Activated CD8-positive, alpha-beta memory T cell treated with anti-CD3 and anti-CD28 coated beads for 1 hour (primary cell): ENCODE measurements around the gene RAI1.

Source experiments
- DNase-seq, 2 donors: peaks; one replicate each; pipeline ENCODE4 v3.0.0-alpha.2; 2020; ENCODE audit warnings: low read depth in 1 of 2; ENCODE audit errors: extremely low read depth in 1 of 2

The RAI1 gene

DNA sequence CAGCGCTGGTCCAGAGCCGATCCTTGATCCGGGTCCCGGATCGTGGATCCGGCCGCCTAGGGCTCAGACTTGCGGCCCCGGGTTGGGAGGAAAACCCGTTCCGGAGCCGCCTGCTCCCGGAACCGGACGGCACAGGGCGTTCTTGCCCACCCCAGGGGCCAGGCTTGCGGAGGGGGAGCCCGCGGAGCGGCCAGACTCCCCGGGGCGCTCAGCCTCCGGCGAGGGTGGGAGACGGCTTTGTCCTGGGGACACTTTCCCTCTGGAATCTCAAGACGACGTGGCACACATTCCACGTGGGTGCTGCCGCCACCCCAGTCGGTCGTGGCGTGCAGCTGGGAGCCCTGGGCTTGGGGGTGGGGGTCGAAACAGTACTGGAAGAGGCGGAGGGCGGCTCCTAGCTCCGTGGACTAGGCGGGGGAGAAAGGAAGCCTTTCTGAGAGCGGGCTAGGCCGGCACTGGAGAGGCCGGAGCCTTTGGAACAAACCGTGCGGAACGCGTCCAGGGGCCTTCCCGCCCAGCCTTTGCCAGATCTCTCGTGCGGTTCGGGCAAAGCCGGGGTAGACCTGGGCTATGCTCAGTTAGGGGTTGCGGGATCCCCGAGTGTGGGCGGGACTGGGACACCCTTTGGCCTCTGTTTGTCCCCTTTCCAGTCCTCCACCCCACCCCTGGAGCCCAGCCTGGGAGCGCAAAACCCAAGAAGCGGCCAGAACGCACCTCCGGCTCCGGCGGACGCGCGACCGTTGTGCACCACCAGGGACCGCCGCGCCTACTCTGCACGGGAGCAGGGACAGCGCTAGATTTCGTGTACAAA lies 129.0 kb downstream of the RAI1 start:
- no peak for DNase-seq

DNA sequence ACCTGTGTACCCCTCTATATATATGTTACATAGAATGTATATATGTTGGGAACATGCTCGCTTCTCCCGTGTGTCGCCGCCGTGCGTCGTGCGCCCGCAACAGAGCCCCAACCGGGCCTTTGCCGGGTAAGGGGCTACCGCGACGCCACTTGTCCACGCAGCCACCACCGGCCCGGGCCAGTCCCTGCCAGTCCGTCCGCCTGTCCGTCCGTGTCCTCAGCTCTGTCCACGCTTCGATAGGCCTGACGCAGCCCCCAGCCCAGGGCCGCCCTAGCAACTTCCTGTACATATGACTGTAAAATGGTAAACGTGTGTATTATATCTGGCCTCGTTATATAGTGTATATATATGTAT lies 129.6 kb downstream of the RAI1 start:
- DNase-seq = no peak

DNA sequence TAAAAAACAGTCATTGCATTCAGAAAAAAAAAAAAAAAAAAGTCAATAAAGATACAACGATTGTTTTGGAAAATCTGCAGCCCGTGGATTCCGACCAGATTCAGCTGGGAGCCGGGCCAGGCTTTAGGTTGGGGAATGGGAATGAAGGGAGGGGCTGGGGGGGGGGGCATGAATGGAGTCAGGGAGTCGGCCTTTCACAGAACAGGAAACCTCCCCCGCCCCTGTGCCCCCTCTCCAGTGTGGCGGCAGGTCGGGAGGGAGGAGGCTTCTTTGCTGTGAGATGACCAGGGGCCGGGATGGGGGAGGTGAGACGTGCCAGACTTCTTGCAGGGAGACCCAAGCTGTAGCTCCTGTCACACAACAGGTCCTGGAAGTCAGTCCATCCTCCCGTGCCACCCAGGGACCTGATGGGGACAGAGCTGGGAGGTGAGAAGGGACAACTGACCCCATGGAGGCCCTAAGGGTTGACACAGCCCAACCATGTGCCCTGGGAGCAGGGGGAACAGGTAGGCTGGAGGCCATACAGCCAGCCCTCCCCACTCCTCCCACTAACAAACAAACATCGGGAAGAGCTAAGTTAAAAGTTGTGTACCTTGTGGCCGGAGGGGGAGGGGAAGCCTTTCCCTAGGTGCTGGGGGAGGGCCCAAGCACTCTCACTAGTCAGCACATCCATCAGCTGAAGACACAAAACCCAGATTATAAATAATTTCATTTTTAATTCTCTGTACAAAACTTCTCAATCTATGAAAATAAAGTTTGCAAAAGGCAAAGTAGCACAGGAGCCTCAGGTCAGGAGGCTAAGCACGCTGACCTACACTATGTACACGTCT lies 130.3 kb downstream of the RAI1 start:
- DNase-seq = no peak

DNA sequence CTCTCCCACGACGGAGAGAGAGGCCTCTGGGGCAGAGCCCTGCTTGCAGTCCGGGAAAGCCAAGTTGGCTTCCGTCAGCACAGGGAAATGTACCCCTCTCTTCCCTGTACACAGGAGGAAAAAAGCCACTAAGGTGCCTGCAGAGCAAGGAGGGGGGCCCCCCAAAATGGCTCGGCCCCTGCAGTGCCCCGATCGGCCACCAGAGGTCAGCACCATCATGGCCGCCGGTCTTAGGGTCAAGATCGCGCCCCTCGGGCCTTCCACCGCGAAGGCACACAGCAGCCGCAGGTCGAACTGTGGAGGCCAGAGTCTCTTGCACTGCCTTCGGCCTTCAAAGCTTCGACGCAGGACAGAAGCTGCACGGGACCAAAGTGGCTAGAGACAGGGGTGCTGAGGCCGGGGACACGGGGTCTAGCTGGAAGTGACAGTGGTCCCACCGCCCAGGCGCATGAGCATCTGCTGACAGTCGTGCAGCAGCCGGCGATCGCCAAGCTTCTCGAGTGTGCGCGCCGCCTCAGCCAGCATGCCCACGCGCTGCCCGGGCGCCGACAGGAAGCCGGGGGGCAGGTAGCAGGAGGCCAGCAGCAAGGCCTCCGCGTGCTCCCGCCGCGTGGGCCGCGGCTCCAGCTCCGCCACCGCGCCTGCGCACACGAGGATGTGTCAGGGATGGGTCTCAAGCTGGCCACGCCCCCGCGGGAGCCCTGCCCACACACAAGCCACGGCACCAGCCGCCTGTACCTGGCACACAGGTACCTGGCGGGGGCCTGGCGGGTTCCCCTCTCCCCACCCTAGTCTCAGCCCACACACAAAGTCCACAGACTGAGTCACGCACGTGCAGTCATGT lies 131.2 kb downstream of the RAI1 start:
- peak; percentile 22 to 59 for DNase-seq

DNA sequence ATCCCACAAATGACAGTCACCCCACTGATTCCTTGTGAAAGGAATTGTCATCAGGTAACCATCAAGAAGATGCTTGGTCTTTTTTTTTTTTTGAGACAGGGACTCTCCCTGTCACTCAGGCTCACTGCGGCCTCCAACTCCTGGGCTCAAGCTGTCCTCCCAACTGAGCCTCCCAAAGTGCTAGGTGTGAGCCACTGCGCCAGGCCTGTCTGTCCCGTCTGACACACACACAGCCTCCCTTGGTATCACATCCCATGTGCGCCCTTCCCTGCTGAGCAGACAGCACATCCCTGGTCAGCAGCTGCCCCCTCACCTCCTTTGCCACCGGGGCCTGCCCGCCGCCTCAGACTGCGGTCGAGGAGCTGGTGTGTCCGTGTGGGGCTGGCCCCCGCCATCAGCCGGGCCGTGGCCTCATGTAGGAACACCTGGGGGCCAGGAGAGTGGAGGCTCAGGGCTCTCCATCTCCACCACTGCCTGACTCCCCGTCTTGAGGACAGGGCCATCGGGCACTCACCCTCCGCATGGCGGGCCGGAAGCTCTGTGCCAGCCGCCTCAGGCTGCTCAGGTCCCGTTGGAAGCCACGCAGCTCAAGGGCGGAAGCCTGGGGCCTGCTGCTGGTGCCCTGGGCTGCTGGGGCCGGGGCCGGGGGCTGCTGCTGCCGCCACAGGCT lies 131.9 kb downstream of the RAI1 start:
- DNase-seq = no peak

DNA sequence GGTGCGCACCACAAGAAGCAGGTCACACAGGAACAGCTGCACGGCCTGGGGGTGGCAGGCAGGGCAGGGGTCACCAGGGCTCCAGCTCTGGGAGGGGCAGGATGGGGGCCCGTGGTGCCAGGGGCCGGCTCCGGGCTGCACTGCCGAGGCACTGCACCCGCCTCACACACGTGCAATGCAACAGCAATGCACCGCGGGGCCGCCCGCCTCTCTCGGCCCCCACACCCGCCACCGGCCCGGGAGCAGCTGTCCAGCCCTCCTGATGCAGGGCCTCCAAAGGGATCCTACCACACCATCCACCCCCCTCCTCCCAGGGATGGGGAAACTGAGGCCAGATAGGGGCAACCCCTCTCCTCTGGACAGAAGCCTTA lies 132.5 kb downstream of the RAI1 start:
- DNase-seq = no peak

DNA sequence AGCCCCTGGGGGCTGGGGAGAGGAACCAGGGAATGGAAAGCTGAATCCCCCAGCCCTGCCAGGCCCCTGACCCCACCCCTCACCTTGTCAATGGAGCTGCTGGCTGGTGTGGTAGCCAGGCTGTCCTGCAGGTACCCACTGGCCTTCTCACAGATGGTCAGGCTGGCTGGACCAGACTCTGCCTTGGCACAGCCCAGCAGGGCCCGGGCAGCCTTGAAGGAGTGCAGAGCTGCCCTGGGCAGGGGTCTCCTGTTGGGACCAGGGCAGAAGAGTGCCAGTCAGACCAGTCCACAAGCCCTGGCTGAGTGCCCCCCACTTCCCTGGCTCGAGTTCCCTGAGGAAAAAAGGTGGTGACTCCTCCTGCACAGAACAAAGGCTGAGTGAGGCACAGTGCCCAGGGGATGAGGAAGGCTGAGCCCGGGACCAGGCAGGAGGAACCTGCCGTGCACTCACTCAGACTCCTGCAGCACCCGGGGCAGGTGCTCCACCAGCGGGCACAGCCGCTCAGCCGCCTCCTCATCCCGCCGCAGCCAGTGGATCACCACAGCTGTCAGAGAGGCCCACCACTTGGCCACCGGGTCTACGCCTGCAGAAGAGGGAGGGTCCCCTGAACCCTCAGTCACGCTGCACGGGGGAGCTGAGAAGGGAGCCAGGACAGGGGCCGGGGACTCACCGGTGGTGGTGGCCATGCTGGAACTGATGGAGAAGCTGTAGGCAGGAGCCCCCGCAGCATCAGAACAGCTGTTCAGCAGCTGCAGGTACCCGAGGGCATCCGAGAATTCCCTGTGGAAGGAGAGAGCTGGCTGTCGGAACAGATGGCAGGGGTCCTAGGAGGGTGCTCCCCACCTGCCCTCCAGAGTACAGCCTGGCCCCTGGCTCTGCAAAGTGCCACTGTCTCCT lies 133.2 kb downstream of the RAI1 start:
- no peak for DNase-seq

DNA sequence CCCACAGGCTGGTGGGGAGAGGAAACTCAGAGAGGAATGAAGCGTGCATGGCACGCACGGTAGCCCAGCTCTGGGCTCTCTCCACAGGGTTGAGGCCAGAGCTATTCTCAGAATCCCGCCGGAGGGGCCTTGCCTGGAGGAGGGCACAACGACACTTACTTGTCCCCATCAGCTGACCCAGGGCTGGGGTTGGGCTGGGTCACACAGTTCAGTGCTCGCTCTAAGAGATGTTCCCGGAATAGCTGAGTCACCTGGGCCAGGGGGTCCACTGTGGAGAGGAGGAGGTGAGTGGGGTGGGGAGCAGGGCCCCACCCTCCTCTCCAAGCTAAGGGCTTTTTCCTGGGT lies 133.8 kb downstream of the RAI1 start:
- DNase-seq = no peak

DNA sequence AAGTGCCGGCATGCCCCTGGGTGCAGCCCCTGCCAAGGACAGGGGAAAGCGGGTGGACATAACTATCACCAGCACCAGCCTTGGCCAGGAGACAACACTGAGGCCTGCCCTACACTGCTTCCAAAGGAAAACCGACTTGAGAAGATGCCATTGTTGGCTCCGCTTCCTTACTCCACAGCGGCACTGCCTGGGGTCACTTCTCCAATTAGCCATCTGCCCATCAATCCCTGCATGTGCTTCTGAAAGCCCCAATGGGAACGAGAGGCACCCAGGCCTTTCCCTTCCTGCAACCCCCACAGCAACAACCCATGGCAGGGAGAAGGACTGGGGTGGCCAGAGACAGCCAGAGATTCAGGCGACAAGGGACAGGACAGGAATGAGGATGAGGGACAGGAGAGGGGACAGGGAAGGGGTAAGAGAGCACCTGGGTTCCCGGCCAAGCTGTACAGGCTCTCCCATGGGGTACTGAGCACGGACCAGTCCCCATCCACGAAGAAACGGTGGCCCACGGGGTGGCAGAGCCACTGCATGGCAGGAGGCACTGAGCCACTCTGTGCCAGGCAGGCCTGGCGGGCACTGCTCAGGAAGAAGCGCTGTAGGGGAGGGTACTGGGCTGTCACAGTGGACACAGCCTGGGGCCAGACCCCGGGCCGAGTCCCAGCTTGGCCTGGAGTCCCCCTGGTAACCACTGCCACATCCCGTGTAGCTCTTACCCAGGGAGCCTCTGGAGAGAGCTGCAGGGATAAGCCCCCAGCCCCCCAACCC lies 134.4 kb downstream of the RAI1 start:
- no peak for DNase-seq

DNA sequence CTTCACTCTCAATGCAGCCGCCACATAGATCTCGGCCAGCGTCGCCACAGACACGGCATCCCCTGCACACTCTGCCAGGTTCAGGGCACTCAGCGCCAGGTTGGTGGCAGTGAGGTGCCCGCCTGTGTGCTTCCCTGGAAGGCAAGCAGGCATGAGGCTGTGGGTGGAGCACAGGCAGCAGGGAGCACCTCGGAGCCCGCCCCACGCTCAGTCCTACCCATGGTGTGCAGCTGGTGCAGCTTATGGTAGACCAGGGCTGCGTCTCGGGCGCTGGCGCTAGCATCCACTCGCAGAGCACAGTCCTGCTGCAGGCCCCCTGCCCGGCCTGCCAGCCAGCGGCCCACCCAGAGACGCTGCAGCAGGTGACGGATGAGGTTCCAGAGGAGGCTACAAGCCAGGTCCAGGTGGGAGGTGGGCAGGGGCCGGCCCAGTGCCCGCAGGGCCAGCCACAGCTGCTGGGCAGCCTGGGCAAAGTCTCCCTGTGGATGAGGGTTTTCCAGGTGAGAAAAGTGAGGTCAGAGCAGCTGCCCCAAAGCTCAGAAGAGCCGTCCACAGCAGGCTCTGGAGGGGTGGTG lies 135.1 kb downstream of the RAI1 start:
- no peak for DNase-seq

DNA sequence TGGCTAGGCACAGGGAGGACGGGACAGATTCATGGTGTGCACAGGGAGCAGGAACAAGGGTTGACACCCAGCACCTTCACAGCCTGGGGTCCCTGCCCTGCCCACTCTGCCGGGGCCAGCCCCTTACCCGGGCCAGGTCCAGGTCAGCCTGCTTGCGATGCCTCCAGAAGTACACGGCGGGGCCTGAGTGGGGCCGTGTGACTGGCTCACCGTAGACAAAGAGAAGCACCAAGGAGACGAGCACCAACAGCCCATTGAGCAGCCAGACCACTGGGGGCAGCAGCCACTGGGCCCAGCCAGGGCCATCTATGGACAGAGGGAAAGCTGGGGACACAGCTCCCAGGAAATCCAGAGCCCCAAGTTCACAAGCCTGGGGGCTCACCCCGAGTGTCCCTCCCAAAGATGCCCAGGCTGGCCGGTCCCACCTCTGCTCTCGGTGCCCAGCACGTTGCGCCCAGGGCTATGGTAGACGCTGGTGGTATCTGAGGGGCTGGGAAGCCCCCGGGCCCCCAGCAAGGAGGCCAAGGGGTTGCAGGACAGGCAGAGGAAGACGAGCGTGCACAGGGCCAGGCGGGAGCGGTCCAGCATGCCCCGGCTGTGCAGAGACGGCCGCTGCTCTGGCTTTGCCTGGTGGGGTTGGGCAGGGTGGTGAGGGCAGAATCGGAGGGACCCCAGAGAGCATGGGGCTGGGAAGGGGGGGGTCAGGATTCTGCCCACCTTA lies 135.7 kb downstream of the RAI1 start:
- DNase-seq = no peak

DNA sequence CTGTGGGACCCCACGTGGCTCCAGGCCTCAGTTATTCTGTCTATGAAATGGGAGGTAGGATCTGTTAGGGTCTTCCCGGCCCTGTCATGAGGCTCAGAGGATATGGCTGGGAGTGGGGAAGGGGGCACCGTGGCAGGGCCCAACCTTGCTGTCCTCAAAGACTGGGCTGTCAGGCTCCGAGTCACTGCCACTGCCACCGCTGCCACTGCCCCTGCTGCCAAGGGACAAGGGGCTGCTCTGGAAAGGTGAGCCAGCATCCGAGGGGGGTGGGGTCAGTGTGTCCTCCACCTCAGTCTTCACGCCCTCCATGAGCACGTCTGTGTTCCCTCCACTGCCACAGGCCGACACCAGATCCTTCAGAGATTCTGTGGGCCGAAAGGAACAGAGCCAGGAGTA lies 136.3 kb downstream of the RAI1 start:
- no peak for DNase-seq

DNA sequence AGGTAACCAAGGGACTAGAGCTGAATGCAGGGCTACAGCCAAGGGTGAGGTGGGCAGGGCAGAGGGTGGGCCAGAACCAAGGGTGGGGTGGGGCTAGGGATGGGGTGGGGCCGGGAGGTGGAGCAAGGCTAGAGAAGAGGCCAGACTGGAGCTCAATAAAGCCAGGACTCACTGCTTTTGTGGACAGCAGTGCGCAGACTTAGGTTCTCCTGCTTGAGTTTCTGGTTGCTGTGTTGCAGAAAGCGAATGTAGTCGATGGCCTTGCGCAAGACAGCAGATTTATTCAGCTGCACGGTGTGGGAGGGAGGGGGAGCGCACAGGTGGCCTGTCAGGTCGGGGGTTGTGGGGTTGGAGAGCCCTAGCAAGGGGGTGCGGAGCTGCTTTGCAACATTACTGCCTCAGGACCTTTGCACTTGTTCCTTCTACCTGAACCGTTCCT lies 136.8 kb downstream of the RAI1 start:
- DNase-seq = no peak

DNA sequence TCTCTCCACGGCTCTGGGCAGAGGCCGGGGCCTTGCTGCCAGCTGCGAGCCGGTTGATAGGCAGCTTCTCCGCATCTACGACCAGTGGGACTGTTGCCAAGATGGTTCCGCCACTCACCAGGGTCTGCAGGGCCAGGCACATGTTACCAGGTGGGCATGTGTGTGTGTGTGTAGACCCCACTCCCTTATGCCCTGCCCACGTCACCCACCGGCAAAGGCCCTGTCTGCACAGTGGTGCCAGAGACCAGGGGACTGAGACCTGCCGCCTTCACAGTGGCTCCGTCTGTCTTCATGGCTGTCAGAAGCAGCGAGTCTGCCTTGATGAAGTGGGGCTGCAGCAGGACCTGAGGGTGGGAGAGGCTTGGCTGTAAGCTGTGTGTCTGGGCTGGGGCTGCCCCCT lies 137.9 kb downstream of the RAI1 start:
- no peak for DNase-seq

DNA sequence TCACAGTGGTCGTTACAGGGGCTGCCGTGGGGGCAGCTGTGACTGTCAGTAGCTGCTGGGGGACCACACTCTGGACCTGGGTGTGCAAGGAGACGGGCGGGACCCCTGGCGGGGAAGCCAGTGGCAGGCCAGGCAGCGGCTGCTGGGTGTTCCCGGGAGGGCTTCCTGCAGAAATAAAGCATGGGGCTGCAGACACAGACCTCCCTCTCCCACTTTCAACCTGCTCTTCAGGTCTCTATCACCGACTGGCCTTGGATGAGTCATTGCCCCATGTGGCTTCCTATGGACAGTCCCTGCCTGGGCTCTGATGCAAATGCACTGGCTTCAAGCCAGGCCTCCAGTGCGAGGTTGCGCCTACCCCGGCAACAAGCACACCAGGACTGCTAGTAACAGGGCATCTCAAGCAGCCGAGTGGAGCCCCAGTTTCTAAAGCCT lies 138.3 kb downstream of the RAI1 start:
- peak; percentile 28 to 38 for DNase-seq

DNA sequence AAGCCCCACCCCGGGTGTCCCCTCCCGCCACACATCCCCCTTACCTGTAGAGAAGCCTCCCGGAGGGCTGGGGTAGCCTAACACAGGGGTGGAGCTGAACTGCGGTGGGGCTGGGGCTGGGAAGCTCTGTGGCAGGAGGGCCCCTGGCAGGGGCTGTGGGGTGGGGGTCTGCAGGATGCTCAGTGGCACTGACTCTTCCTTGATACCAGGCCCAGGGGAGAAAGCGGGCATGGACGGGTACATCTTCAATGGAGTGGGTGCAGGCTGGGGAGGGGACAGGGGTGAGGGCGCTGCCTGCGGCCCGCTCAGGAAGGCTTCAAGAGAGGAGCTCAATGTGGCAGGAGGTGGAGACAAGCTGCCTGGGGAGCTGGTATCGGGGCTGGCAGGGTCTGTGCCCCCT lies 138.8 kb downstream of the RAI1 start:
- no peak for DNase-seq

DNA sequence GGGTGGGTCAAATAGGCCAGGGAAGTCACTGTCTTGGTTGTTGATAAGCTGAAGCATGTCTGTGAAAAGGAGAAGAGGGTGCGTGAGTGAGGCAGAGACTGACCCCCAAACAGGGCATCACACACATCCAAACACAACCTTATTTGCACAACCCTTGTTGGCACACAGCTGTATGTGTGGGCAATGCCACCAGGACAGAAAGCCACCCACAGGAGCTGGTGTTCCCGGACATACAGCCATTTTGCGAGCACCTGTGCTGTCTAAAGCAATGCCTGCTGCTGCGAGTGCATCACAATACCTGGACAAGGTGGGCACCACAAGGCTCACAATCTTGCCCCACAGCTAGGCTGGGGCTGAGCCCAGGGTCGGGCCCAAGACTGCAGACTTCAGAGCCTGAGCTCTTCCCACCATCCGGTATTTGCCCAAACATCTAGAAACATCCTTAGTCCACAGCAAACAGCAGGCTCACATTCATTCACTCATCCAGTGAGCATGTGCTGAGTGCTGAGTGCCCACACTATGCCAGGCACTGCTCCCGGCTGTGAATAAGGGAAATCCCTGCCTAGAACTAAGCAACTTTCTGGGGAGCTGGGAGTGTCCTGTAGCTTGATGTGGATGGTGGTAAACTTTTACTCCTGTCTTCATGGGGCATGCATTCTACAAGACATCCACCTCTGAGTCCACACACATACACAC lies 139.4 kb downstream of the RAI1 start:
- DNase-seq = no peak

DNA sequence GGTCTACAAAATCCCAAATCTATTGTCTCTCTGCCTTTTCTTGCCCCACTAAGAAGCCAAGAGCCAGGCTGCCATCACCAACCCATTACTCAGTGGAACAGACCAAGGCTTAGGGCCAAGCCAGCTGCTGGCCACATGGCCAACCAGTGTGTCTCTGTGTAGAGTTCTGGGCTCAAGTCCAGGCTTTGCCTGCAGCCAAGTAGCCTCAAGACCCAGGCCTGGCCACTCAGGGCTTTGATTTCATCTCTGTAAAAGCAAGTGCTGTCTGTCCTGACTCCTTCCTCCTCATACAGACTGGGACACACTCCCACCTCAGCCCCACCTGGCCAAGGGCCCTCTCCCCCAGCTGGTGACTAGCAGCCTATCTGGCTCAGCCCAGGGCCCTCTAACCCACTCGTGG lies 140.9 kb downstream of the RAI1 start:
- DNase-seq = no peak
